Medulla oblongata (tissue), 1 donor: ENCODE measurements around the gene PRDM11.

Source experiments
- DNase-seq: peaks from one replicate; pipeline ENCODE4 v3.0.0-alpha.2; 2015; ENCODE audit errors: extremely low spot score

PRDM11 gene

GRCh38 chr11:45263773-45264172 lies 117.3 kb downstream of the PRDM11 start:
- DNase-seq, result no peak

GRCh38 chr11:45264839-45265515 lies 118.5 kb downstream of the PRDM11 start:
- DNase-seq, result no peak

GRCh38 chr11:45265969-45266675 lies 119.7 kb downstream of the PRDM11 start:
- DNase-seq, result no peak

GRCh38 chr11:45266676-45267020 lies 120.2 kb downstream of the PRDM11 start:
- DNase-seq, result no peak

- DNase-seq, result no peak
These were observed 120.6 kb downstream of the PRDM11 start for GRCh38 chr11:45267052-45267451.

GRCh38 chr11:45267652-45268299 lies 121.3 kb downstream of the PRDM11 start:
- DNase-seq, result no peak

- no peak for DNase-seq
These were observed 123.2 kb downstream of the PRDM11 start for GRCh38 chr11:45269678-45270077.

GRCh38 chr11:45270946-45271716 lies 124.7 kb downstream of the PRDM11 start:
- DNase-seq, result no peak

GRCh38 chr11:45272701-45273100 lies 126.3 kb downstream of the PRDM11 start:
- DNase-seq, result no peak

- DNase-seq, result no peak
These were observed 127.1 kb downstream of the PRDM11 start for GRCh38 chr11:45273509-45273908.

- DNase-seq, result no peak
These were observed 127.8 kb downstream of the PRDM11 start for GRCh38 chr11:45274206-45274605.

GRCh38 chr11:45275828-45276227 lies 129.4 kb downstream of the PRDM11 start:
- no peak for DNase-seq

- DNase-seq, result no peak
These were observed 132.3 kb downstream of the PRDM11 start for GRCh38 chr11:45278714-45279113.

GRCh38 chr11:45279645-45280044 lies 133.2 kb downstream of the PRDM11 start:
- DNase-seq, result no peak

- no peak for DNase-seq
These were observed 134.0 kb downstream of the PRDM11 start for GRCh38 chr11:45280449-45280848.

GRCh38 chr11:45282081-45282480 lies 135.6 kb downstream of the PRDM11 start:
- no peak for DNase-seq
